HepG2 (cell line): ENCODE results near the gene ENTPD6. TPM values are rescaled to one million over a fixed set of nuclear protein-coding genes. Genes with fewer than 3 reads are reported as not detected.

ENCODE experiments used
- AHDC1 ChIP-seq: sonication (generic); formaldehyde crosslinking; IDR thresholded peaks from 2 replicates; pipeline ENCODE4 v1.5.1; 2020; ENCODE audit warnings: mild to moderate bottlenecking, missing genetic modification reagents, borderline replicate concordance
- ARID3A ChIP-seq: IDR thresholded peaks from 2 replicates; pipeline ENCODE4 v1.6.1; 2012; ENCODE audit warnings: low read depth, low read length, improper control_type of control experiment
- CSRNP1 ChIP-seq: sonication (generic); formaldehyde crosslinking; IDR thresholded peaks from 2 replicates; pipeline ENCODE4 v1.8.1; 2023; ENCODE audit warnings: mild to moderate bottlenecking, missing genetic modification reagents
- FLYWCH1 ChIP-seq: sonication (generic); formaldehyde crosslinking; IDR thresholded peaks from 2 replicates; pipeline ENCODE4 v1.8.1; 2023; ENCODE audit warnings: mild to moderate bottlenecking, missing genetic modification reagents
- FOXA3 ChIP-seq: IDR thresholded peaks from 2 replicates; pipeline ENCODE4 v1.6.1; 2016; ENCODE audit warnings: missing genetic modification reagents, missing compliant biosample characterization
- MBD4 ChIP-seq: IDR thresholded peaks from 2 replicates; pipeline ENCODE4 v1.6.1; 2012; ENCODE audit warnings: low read length, inconsistent platforms, borderline replicate concordance
- NR2C2 ChIP-seq: sonication (generic); formaldehyde crosslinking; IDR thresholded peaks from 2 replicates; pipeline ENCODE4 v1.4.0; 2020; ENCODE audit warnings: missing genetic modification reagents, mild to moderate bottlenecking, moderate library complexity, borderline replicate concordance
- NR2F6 ChIP-seq, 2 experiments: IDR thresholded peaks; 2 replicates each; pipeline ENCODE4 v1.6.1; 2016; ENCODE audit warnings: antibody characterized with exemption in 1 of 2, mild to moderate bottlenecking in 1 of 2
- SMYD3 ChIP-seq: sonication (generic); formaldehyde crosslinking; IDR thresholded peaks from 2 replicates; pipeline ENCODE4 v1.8.1; 2023; ENCODE audit warnings: mild to moderate bottlenecking, missing genetic modification reagents
- SNAPC4 ChIP-seq: sonication (generic); formaldehyde crosslinking; IDR thresholded peaks from 2 replicates; pipeline ENCODE4 v1.4.0; 2020; ENCODE audit warnings: mild to moderate bottlenecking, missing genetic modification reagents
- ZNF232 ChIP-seq: sonication (generic); formaldehyde crosslinking; IDR thresholded peaks from 2 replicates; pipeline ENCODE4 v1.4.0; 2020; ENCODE audit warnings: missing genetic modification reagents, borderline replicate concordance
- ZNF263 ChIP-seq: sonication (generic); formaldehyde crosslinking; IDR thresholded peaks from 2 replicates; pipeline ENCODE4 v1.4.0; 2020; ENCODE audit warnings: missing genetic modification reagents
- ZNF335 ChIP-seq: sonication (generic); formaldehyde crosslinking; IDR thresholded peaks from 2 replicates; pipeline ENCODE4 v1.4.0; 2020; ENCODE audit warnings: missing genetic modification reagents
- ZNF674 ChIP-seq: sonication (generic); formaldehyde crosslinking; IDR thresholded peaks from 2 replicates; pipeline ENCODE4 v1.5.0; 2020; ENCODE audit warnings: low read depth, mild to moderate bottlenecking, missing genetic modification reagents
- polyA plus RNA-seq, 8 experiments: library from polyadenylated mRNA; depleted of rRNA in 3 of 8; stranded (reverse) in 7 of 8; unstranded in 1 of 8; fragments of >200 nt; fragmentation: Illumina TruSeq in 4 of 8; extraction: Trizol in 4 of 8; gene quantifications; 2 replicates each; pipeline versions ENCODE4 v1.2.1 to v1.2.3, GENCODE V29; 2011 to 2016; ENCODE audit warnings: low read depth in 4 of 8, missing spikeins in 1 of 8, mixed read lengths in 1 of 8; ENCODE audit not compliant: insufficient read depth in 1 of 8
- total RNA-seq, 5 experiments: library from RNA; depleted of rRNA; stranded (reverse); fragments of >200 nt; fragmentation: Illumina TruSeq; extraction: Trizol; gene quantifications; 2 replicates each; pipeline ENCODE4 v1.2.3, GENCODE V29; 2016; ENCODE audit warnings: low read depth in 1 of 5

The ENTPD6 gene
- total and polyA plus RNA-seq, 2 of the 13 experiments (the other 11 are each of a cell fraction or from before 2014, with no cell fraction given): 164 to 172 TPM

- TF ChIP-seq ARID3A: peak; percentile 80; the same call in 1 of the 2 replicates
- peak; percentile 24; the same call in 1 of the 2 replicates for TF ChIP-seq NR2C2 (CRISPR knock-in tag)
- TF ChIP-seq NR2F6 (IDR thresholded peaks at IDR 0.05): no peak
- TF ChIP-seq NR2F6 (CRISPR knock-in tag; IDR thresholded peaks at IDR 0.05): peak; percentile 18; the same call in 1 of the 2 replicates
- TF ChIP-seq ZNF674: no peak
- no peak for TF ChIP-seq CSRNP1 (CRISPR knock-in tag)
- peak; percentile 71; the same call in 1 of the 2 replicates for TF ChIP-seq FOXA3
- TF ChIP-seq SMYD3: no peak
- TF ChIP-seq MBD4: no peak
- TF ChIP-seq AHDC1 (CRISPR knock-in tag): no peak
- TF ChIP-seq ZNF232 (CRISPR knock-in tag): no peak
- no peak for TF ChIP-seq FLYWCH1 (CRISPR knock-in tag)
- no peak for TF ChIP-seq ZNF263 (CRISPR knock-in tag)
- no peak for TF ChIP-seq SNAPC4 (CRISPR knock-in tag)
- 0 out of 2 replicates have a peak, but pooled peaks have one; percentile 32 for TF ChIP-seq ZNF335 (CRISPR knock-in tag)
Measured at GRCh38 chr20:25178563-25179438, 16.7 kb upstream of the ENTPD6 start (continued).
